Kidney (tissue), 14 donors: ENCODE results near the gene DYNC1I2. TPM values are rescaled to one million over a fixed set of nuclear protein-coding genes. Genes with fewer than 3 reads are reported as not detected.

Source experiments
- DNase-seq, 5 donors: peaks; one replicate each; pipeline ENCODE4 v3.0.0-alpha.2; 2013 to 2020
- FAIRE-seq: peaks from 2 replicates; lab custom pipeline; 2012; peaks lifted over from hg19 to GRCh38; lab: Jason Lieb, UNC
- H3K27ac ChIP-seq, 2 donors: one replicate each; pipeline ENCODE4 v1.7.0; 2013; ENCODE audit warnings: low read depth in 2 of 2, low read length in 2 of 2, inconsistent platforms in 1 of 2
- H3K27me3 ChIP-seq: one replicate; pipeline ENCODE4 v1.7.1; 2013; ENCODE audit warnings: low read length, inconsistent platforms; ENCODE audit not compliant: control insufficient read depth, insufficient read depth
- H3K36me3 ChIP-seq, 3 donors: one replicate each; pipeline versions ENCODE4 v1.7.0 to v1.7.1; 2013; ENCODE audit warnings: low read length in 3 of 3, control low read depth in 1 of 3, inconsistent platforms in 1 of 3; ENCODE audit not compliant: insufficient read depth in 3 of 3, control insufficient read depth in 2 of 3
- H3K4me1 ChIP-seq, 3 donors: one replicate each; pipeline versions ENCODE4 v1.7.0 to v1.7.1; 2013; ENCODE audit warnings: low read length in 3 of 3, inconsistent platforms in 1 of 3, low read depth in 1 of 3; ENCODE audit not compliant: control insufficient read depth in 2 of 3, insufficient read depth in 2 of 3
- H3K4me3 ChIP-seq, 3 donors: one replicate each; pipeline versions ENCODE4 v1.7.0 to v1.8.1; 2013; ENCODE audit warnings: low read length in 3 of 3, control low read depth in 1 of 3, inconsistent platforms in 1 of 3
- H3K9ac ChIP-seq, 3 donors: one replicate each; pipeline versions ENCODE4 v1.7.0 to v1.7.1; 2013; ENCODE audit warnings: low read length in 3 of 3, control low read depth in 1 of 3, inconsistent platforms in 1 of 3
- H3K9me3 ChIP-seq, 3 donors: one replicate each; pipeline versions ENCODE4 v1.7.0 to v1.7.1; 2013; ENCODE audit warnings: low read length in 3 of 3, control low read depth in 1 of 3, inconsistent platforms in 1 of 3; ENCODE audit not compliant: control insufficient read depth in 2 of 3, insufficient read depth in 1 of 3
- intact Hi-C: fragments of 100-400 bp; cut with DNase I; formaldehyde crosslinking; loops from one replicate; pipeline ENCODE4 v1.11.1; 2022
- polyA plus RNA-seq: library from polyadenylated mRNA; stranded (reverse); fragments of 350-450 nt; fragmentation: Illumina TruSeq; extraction: RNeasy Lipid Tissue Mini Kit (QIAGEN cat#74804); gene quantifications from one replicate; pipeline ENCODE4 v1.2.3, GENCODE V29; 2014; ENCODE audit warnings: low read depth, low replicate concordance; ENCODE audit not compliant: insufficient read depth
- total RNA-seq: library from RNA; stranded (reverse); fragmentation: NEBNext Ultra II Directional; extraction: Animal tissue kit (Norgen Biotek cat#: 25700); gene quantifications from one replicate; pipeline ENCODE4 v1.2.1, GENCODE V29; 2021
- TF ChIP-seq, protein P1 (sequence below): IDR thresholded peaks from 3 replicates; pipeline ENCODE4 v1.5.1; 2012; ENCODE audit warnings: mild to moderate bottlenecking, moderate library complexity, borderline replicate concordance; ENCODE audit not compliant: insufficient read depth; ENCODE audit errors: extremely low read depth
- donor health status: control.
- donor health status: control.
- donor health status: control.
- donor health status: control.
- donor health status: control.
- donor health status: DM: yes; HTN: yes; CAD: no.
- donor health status: Normal renal cell carcinoma (clear cell type).

The DYNC1I2 gene
- total and polyA plus RNA-seq, 2 donors from 2014 or later, result 81.7 to 108 TPM

DNA sequence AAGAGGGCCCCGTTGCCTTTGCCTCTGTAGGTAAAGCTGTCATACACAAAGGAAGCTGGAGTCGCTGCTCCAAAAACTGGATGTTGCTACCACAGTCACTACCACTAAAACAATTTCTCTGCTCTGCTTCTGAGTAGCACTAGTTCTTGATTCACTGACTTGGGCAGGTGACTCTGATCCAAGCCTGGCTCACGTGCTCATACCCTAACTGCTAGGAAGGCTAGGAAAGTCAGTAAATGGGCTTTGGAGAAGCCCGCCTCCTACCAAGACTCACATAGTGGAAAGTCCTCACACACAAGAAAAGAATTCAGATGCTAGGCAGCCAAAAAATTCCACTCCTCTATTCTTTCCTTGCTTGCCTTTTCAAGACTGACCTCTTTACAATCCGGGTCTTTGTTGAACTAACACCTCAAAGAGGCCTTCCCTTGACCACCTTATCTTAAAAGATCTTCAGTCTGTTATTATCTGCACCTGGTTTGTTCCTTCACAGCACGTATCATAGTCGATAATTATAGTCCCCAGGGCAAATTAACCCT is 11.4 kb upstream of the DYNC1I2 start:
- Histone ChIP-seq H3K9me3 (no peaks in the 10 kb centered on the region), H3K4me3 (no peak overlapping the region), H3K27me3 (no peaks in the 10 kb centered on the region), H3K4me1 (no peaks in the 10 kb centered on the region), H3K36me3 (no peaks in the 10 kb centered on the region), H3K27ac (no peak overlapping the region), H3K9ac (no peak overlapping the region)
- no peak for DNase-seq
- TF ChIP-seq, protein P1, sequence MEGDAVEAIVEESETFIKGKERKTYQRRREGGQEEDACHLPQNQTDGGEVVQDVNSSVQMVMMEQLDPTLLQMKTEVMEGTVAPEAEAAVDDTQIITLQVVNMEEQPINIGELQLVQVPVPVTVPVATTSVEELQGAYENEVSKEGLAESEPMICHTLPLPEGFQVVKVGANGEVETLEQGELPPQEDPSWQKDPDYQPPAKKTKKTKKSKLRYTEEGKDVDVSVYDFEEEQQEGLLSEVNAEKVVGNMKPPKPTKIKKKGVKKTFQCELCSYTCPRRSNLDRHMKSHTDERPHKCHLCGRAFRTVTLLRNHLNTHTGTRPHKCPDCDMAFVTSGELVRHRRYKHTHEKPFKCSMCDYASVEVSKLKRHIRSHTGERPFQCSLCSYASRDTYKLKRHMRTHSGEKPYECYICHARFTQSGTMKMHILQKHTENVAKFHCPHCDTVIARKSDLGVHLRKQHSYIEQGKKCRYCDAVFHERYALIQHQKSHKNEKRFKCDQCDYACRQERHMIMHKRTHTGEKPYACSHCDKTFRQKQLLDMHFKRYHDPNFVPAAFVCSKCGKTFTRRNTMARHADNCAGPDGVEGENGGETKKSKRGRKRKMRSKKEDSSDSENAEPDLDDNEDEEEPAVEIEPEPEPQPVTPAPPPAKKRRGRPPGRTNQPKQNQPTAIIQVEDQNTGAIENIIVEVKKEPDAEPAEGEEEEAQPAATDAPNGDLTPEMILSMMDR, result no peak
- intact Hi-C loops, result no loop called here
- no peak for FAIRE-seq

DNA sequence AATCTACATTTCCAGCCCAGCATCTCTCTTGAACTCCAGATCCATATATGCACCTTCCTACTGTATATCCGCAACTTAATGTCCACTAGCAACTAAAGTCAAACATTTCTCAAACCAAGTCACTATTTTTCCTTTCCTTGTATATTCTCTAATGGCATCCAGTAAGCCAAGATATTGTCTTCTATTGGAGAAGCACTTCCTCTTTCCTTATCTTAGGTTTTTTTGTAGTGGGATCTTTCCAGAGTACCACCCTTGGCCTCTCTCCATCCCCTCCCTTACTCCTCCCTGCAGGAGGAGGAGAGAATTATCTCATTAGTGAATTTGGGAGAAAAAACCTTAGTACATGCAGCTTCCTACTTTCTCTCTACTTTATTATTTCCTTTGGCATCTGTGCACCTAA is 8.7 kb upstream of the DYNC1I2 start:
- no peaks in the 10 kb centered on the region for H3K27me3 ChIP-seq
- no peaks in the 10 kb centered on the region for H3K4me1 ChIP-seq
- FAIRE-seq (no peak), DNase-seq (no peak)
- H3K9me3 ChIP-seq, result no peaks in the 10 kb centered on the region
- H3K9ac ChIP-seq, result no peak overlapping the region
- no peaks in the 10 kb centered on the region for H3K36me3 ChIP-seq
- no peak overlapping the region for H3K4me3 ChIP-seq
- TF ChIP-seq, protein P1, result no peak
- intact Hi-C loops, result no loop called here
- no peak overlapping the region for H3K27ac ChIP-seq

DNA sequence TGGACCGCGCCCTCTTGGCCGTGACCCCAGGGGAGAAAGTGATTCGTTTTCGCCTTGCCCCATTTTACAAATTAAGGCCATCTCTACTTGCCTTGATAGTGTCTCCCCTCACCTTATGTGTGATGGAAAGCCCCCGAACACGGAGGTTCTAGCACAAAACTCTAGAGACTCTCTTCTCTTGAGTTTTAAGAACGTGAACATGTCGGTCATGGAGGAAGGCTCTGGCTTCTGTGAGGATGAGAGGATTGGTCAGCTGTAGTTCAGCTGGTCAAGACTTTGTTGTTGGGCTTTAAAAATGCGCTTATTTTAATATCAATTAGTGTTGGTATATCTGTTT is 828 bp downstream of the DYNC1I2 start:
- FAIRE-seq, result no peak
- H3K4me1 ChIP-seq, result peaks cover 0 to 7% (median 6%) of the 10 kb centered on the region in 3 donors
- TF ChIP-seq, protein P1, result no peak
- DNase-seq, result peak in 1 of 5 donors; percentile 53
- peak overlapping the region; percentile 71 to 94 (median 94) for H3K9ac ChIP-seq
- peak overlapping the region; percentile 77 to 81 for H3K27ac ChIP-seq
- intact Hi-C loops, result no loop called here
- no peaks in the 10 kb centered on the region for H3K27me3 ChIP-seq
- no peaks in the 10 kb centered on the region for H3K9me3 ChIP-seq
- H3K36me3 ChIP-seq, result no peaks in the 10 kb centered on the region
- H3K4me3 ChIP-seq, result peak overlapping the region; percentile 93 to 98 (median 97)

DNA sequence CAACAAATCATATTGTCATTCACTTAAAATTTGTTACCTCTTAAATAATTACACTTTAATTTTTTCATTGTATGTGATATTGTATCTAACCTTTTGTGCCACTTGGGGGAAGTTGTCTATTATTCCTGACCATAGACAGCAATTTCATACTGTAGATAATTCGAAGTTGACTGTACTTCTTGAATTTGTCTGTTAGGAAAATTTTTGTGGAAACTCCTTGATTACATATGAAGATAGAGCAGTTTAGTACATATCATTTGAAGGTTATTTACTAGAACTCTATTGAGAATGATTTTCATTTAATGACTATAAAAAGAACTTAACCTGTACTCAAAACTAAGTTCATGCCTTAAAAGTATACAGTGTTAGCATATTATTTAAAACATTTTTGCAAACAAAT is 5.1 kb downstream of the DYNC1I2 start:
- DNase-seq, result no peak
- Histone ChIP-seq H3K4me3 (no peak overlapping the region), H3K27ac (no peak overlapping the region), H3K4me1 (peaks cover 0 to 7% (median 6%) of the 10 kb centered on the region in 3 donors), H3K9me3 (no peaks in the 10 kb centered on the region), H3K36me3 (no peaks in the 10 kb centered on the region), H3K9ac (no peak overlapping the region), H3K27me3 (no peaks in the 10 kb centered on the region)
- FAIRE-seq, result no peak
- TF ChIP-seq, protein P1, result no peak
- intact Hi-C loops, result no loop called here
